Erythroblast (primary cell): ENCODE data around the gene BAG2.
A peak's percentile ranks its signal among the peaks of the same experiment; 100 is the strongest.

ENCODE experiments used
- DNase-seq, 2 experiments: peaks; one replicate each; lab custom pipeline; 2025; lab: John Stamatoyannopoulos, UW
- GATA1 ChIP-seq: IDR thresholded peaks from 2 replicates; pipeline ENCODE4 v1.6.1; 2011; ENCODE audit warnings: low read depth, mild to moderate bottlenecking, control low read depth, low read length, moderate library complexity
- POLR2A ChIP-seq: IDR thresholded peaks from 2 replicates; pipeline ENCODE4 v1.6.1; 2011; ENCODE audit warnings: mild to moderate bottlenecking, low read length

Gene BAG2

GRCh38 chr6:57172136-57173055, at the start of gene BAG2:
Gene BAG2 (plus strand): TSS chr6:57172326. CDS start chr6:57172698, 372 bp downstream.
- no peak for TF ChIP-seq GATA1
- TF ChIP-seq POLR2A: peak; percentile 95
- DNase-seq: peak; percentile 93 to 94

- DNase-seq: no peak
- no peak for TF ChIP-seq POLR2A
- no peak for TF ChIP-seq GATA1
These were observed 49.0 kb upstream of the BAG2 start for GRCh38 chr6:57123111-57123510.

- DNase-seq: no peak
- TF ChIP-seq GATA1: no peak
- TF ChIP-seq POLR2A: no peak
These were observed 44.4 kb upstream of the BAG2 start for GRCh38 chr6:57127763-57128162.

GRCh38 chr6:57130661-57131177, 41.4 kb upstream of the BAG2 start:
- no peak for DNase-seq
- TF ChIP-seq POLR2A: no peak
- TF ChIP-seq GATA1: no peak

DNA sequence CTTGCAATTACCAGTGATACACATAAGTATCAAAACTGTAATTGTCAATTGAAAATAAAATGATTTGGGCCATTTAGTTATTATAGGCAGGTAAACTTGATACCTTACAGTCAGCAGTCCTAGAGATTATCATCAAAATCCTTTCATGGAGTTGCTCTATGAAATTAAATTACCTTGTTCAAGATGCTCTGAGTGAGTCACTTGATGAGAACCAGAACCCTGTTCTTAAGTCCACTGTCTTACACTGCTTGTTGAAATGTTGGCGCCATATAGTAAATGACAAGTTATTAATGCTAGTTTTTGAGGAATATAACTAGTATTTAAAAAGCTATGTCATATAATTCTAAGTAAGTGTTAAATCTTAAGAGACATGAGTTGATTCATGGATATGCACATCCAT, 37.2 kb upstream of the BAG2 start:
- TF ChIP-seq POLR2A (no peak), GATA1 (no peak)

GRCh38 chr6:57135885-57136284, 36.2 kb upstream of the BAG2 start:
- no peak for DNase-seq
- TF ChIP-seq GATA1 (no peak), POLR2A (no peak)

More for the DNA sequence above, 37.2 kb upstream of the BAG2 start:
- DNase-seq: no peak

DNA sequence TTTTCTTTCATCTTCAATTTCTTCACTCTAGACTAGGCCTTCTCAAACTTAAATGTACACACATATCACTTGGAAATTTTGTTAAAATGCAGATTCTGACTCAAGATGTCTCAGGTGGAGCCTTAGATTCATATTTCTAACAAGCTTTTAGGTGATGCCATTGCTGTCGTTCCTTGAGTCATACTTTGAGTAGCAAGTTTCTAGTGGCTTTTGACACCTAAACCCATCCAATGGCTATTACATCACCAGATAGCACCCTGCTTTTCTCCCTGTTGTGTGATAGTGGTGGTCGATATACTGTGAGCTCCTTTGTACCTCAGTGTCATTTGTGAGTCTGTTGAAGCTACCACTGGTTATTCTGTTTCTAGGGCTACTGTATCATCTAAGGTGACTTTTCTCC, 34.8 kb upstream of the BAG2 start:
- no peak for DNase-seq
- no peak for TF ChIP-seq GATA1
- no peak for TF ChIP-seq POLR2A

DNA sequence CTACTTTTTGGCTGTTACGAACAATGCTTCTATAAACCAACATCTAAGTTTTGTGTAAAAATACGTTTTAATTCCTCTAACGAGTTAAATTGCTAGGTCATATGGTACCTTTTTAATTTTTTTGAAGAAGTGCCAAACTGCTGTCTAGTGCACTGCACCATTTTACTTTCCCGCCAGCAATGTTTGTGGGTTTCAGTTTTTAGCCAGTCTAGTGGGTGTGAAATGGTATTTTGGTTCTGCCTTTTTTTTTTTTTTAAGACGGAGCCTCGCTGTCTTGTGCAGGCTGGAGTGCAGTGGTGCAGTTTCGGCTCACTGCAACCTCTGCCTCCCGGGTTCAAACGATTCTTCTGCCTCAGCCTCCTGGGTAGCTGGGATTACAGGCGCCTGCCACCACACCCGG, 34.1 kb upstream of the BAG2 start:
- no peak for TF ChIP-seq POLR2A
- TF ChIP-seq GATA1: no peak
- no peak for DNase-seq

- TF ChIP-seq GATA1: no peak
- TF ChIP-seq POLR2A: no peak
- DNase-seq: no peak
These were observed 30.5 kb upstream of the BAG2 start for GRCh38 chr6:57141451-57142177.

- DNase-seq: no peak
- no peak for TF ChIP-seq GATA1
These were observed 30.0 kb upstream of the BAG2 start for GRCh38 chr6:57142178-57142525.

GRCh38 chr6:57143690-57144089, 28.4 kb upstream of the BAG2 start:
- no peak for TF ChIP-seq GATA1
- no peak for TF ChIP-seq POLR2A
- DNase-seq: no peak

DNA sequence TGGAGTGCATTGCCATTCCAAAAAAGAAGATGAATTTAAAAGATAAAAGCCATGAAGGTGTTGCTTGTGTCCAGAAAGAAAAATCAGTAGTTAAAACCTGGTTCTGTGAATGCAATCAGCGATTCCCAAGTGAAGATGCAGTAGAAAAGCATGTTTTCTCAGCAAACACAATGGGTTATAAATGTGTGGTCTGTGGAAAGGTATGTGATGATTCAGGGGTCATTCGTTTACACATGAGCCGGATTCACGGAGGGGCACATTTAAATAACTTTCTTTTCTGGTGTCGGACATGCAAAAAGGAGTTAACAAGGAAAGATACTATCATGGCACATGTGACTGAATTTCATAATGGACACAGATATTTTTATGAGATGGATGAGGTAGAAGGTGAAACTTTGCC, 24.7 kb upstream of the BAG2 start:
- no peak for DNase-seq
- no peak for TF ChIP-seq POLR2A
- no peak for TF ChIP-seq GATA1

DNA sequence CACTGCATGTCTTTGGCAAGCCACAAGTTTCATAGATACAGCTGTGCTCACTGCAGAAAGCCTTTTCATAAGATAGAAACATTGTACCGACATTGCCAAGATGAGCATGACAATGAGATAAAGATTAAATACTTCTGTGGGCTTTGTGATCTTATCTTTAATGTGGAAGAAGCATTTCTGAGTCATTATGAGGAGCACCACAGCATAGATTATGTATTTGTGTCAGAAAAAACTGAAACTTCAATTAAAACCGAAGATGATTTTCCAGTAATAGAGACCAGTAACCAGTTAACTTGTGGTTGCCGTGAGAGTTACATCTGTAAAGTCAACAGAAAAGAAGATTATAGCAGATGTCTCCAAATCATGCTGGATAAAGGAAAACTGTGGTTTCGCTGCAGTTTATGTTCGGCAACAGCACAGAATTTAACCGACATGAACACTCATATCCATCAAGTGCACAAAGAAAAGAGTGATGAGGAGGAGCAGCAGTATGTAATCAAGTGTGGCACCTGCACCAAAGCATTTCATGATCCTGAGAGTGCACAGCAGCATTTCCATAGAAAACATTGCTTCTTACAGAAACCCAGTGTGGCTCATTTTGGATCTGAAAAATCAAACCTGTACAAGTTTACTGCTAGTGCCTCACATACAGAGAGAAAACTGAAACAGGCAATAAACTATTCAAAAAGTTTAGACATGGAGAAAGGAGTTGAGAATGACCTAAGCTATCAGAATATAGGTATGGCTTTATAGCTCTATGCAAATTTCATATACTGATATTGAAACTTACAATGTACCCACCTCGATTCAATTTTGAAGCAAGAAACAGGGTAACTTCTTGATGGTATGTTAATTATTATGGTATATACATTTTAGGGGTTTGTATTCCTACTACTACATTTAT, 23.9 kb upstream of the BAG2 start:
- DNase-seq: peak in 1 of 2 experiments; percentile 2
- no peak for TF ChIP-seq POLR2A
- no peak for TF ChIP-seq GATA1

DNA sequence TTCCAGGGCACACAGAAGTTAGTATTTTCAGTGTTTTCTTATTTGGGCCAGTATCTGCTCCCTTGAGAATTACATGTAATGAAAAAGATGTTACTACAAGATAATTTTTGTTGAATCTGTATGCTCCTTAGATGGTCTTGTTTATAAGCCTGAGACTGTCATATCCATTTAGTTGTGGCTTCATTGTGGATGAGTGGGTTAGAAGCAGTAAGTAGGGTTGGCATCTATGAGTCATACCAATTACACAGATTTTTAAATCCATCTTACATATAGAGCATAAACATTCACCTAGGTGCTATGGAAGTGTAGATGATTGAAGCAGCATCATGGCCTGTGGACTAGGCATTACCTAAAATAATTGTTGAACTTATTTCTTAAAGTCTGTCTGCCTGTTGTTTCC, 13.5 kb upstream of the BAG2 start:
- TF ChIP-seq GATA1 (no peak), POLR2A (no peak)
- peak in 1 of 2 experiments; percentile 5 for DNase-seq
